Breast epithelium (tissue), 3 donors: ENCODE results near the gene PASD1.

Source experiments
- CTCF ChIP-seq, 3 donors: fragments of 450-650 bp; IDR thresholded peaks; one replicate each; pipeline ENCODE4 v1.5.1; 2016 to 2017; ENCODE audit warnings: antibody characterized with exemption in 3 of 3, mild to moderate bottlenecking in 3 of 3, moderate library complexity in 3 of 3
- POLR2A ChIP-seq: fragments of 450-650 bp; IDR thresholded peaks from one replicate; pipeline ENCODE4 v1.6.1; 2016; ENCODE audit warnings: antibody characterized with exemption, mild to moderate bottlenecking, moderate library complexity
- POLR2AphosphoS5 ChIP-seq, 3 donors: sonication (generic); formaldehyde crosslinking; IDR thresholded peaks; one replicate each; pipeline ENCODE4 v1.6.1; 2017; ENCODE audit warnings: antibody characterized with exemption in 3 of 3

- no peak for TF ChIP-seq CTCF (IDR thresholded peaks at IDR 0.05)
- no peak for TF ChIP-seq POLR2AphosphoS5 (IDR thresholded peaks at IDR 0.05)
- TF ChIP-seq POLR2A = no peak
Measured at GRCh38 chrX:151700581-151700980, 137.1 kb downstream of the PASD1 start.
